GM23248 (cell line): ENCODE data around the gene FUBP3. TPM values are rescaled to one million over a fixed set of nuclear protein-coding genes. Genes with fewer than 3 reads are reported as not detected.

Experiments used
- DNase-seq: peaks from one replicate; pipeline ENCODE4 v3.0.0-alpha.2; 2015
- H2AFZ ChIP-seq: fragments of 200-600 bp; sonication (generic); 2 replicates; pipeline ENCODE4 v1.6.1; 2016; ENCODE audit warnings: antibody characterized with exemption
- H3F3A ChIP-seq: fragments of 200-600 bp; sonication (generic); 2 replicates; pipeline ENCODE4 v1.6.1; 2016; ENCODE audit warnings: mild to moderate bottlenecking, antibody characterized with exemption, mixed run types; ENCODE audit not compliant: insufficient read depth
- H3K27ac ChIP-seq: fragments of 200-600 bp; sonication (generic); 2 replicates; pipeline ENCODE4 v1.5.1; 2016; ENCODE audit warnings: mild to moderate bottlenecking
- H3K27me3 ChIP-seq: fragments of 200-600 bp; sonication (generic); replicated peaks from 2 replicates; pipeline ENCODE4 v1.6.1; 2016; ENCODE audit warnings: mild to moderate bottlenecking; ENCODE audit not compliant: insufficient read depth
- H3K36me3 ChIP-seq: fragments of 200-600 bp; sonication (generic); 2 replicates; pipeline ENCODE4 v1.6.1; 2016; ENCODE audit warnings: low read depth, mild to moderate bottlenecking
- H3K4me1 ChIP-seq: fragments of 200-600 bp; sonication (generic); 2 replicates; pipeline ENCODE4 v1.6.1; 2016; ENCODE audit warnings: mild to moderate bottlenecking; ENCODE audit not compliant: insufficient read depth
- H3K4me2 ChIP-seq: fragments of 200-600 bp; sonication (generic); one replicate; pipeline ENCODE4 v1.6.1; 2016; ENCODE audit warnings: mild to moderate bottlenecking; ENCODE audit not compliant: unreplicated experiment
- H3K4me3 ChIP-seq: fragments of 200-600 bp; sonication (generic); 2 replicates; pipeline ENCODE4 v1.5.1; 2016; ENCODE audit warnings: mild to moderate bottlenecking
- H3K79me2 ChIP-seq: fragments of 200-600 bp; sonication (generic); 2 replicates; pipeline ENCODE4 v1.6.1; 2016; ENCODE audit warnings: mild to moderate bottlenecking; ENCODE audit not compliant: insufficient read depth
- H3K9ac ChIP-seq: fragments of 200-600 bp; sonication (generic); 2 replicates; pipeline ENCODE4 v1.6.1; 2016; ENCODE audit warnings: mild to moderate bottlenecking
- H3K9me2 ChIP-seq: fragments of 200-600 bp; sonication (generic); 2 replicates; pipeline ENCODE4 v1.6.1; 2016; ENCODE audit warnings: mixed run types, mild to moderate bottlenecking, moderate library complexity; ENCODE audit not compliant: insufficient read depth
- H3K9me3 ChIP-seq: fragments of 200-600 bp; sonication (generic); one replicate; pipeline ENCODE4 v1.6.1; 2017; ENCODE audit warnings: low read depth
- H4K20me1 ChIP-seq: fragments of 200-600 bp; sonication (generic); 2 replicates; pipeline ENCODE4 v1.6.0; 2016; ENCODE audit not compliant: insufficient read depth
- EZH2 ChIP-seq: fragments of 200-600 bp; sonication (generic); IDR thresholded peaks from 2 replicates; pipeline ENCODE4 v1.6.1; 2018; ENCODE audit warnings: antibody characterized with exemption, mild to moderate bottlenecking; ENCODE audit not compliant: insufficient read depth, poor library complexity, severe bottlenecking
- EZH2phosphoT487 ChIP-seq: fragments of 200-600 bp; sonication (generic); IDR thresholded peaks from 2 replicates; pipeline ENCODE4 v1.6.1; 2018; ENCODE audit warnings: antibody characterized with exemption, moderate library complexity, mild to moderate bottlenecking, low read depth; ENCODE audit not compliant: insufficient read depth
- WGBS, 2 experiments: methylation state at CpG; one replicate each; pipeline ENCODE4 v1.1.6; 2015 to 2017; ENCODE audit warnings: low lambda C conversion rate in 2 of 2, low coverage in 1 of 2; ENCODE audit errors: missing lambda C conversion rate in 2 of 2; 5-methylcytosine and 5-hydroxymethylcytosine counted together
- in situ Hi-C: fragments of 300-500 bp; cut with MboI; formaldehyde crosslinking; loops from 2 replicates; pipeline ENCODE4 v1.15.0; 2020
- polyA plus RNA-seq: library from polyadenylated mRNA; unstranded; fragments of >200 nt; fragmentation: Nextera tagmentation; extraction: Ambion mirVana; gene quantifications from 2 replicates; pipeline ENCODE4 v1.2.1, GENCODE V29; 2016
- total RNA-seq: library from RNA; depleted of rRNA; stranded (reverse); fragments of >200 nt; shearing (Covaris generic); gene quantifications from 2 replicates; pipeline ENCODE4 v1.2.3, GENCODE V29; 2014

Gene FUBP3
- total and polyA plus RNA-seq, 2 experiments from 2014 or later, result 53.5 to 55.8 TPM

DNA sequence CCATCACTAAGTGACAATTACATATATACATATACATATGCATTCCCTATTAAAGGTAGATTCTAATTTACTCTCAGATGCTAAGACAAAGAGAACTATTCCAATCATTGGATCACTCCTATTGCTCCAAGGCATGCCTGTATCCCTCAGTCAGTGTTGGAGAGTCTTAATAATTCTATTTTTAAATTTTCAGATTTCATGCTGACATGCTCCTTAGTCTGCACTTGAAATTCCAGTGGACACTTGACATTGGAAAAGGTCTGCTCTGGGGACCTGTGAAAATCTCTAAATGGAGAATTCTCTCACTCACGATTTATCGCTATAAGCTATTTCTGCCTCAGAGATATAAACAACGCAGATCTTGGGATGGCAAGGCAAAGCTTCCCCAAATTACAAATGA is 3.9 kb upstream of the FUBP3 start:
- H2AFZ ChIP-seq, result no peak overlapping the region
- no peak overlapping the region for H3K4me3 ChIP-seq
- peaks cover 10% of the 10 kb centered on the region for H3K4me1 ChIP-seq
- no peaks in the 10 kb centered on the region for H3K9me2 ChIP-seq
- in situ Hi-C loops, result no loop called here
- WGBS, 2 experiments, result 93 to 94% methylated on average over 3 of the region's 3 CpGs
- TF ChIP-seq EZH2phosphoT487 (no peak), EZH2 (no peak)
- H4K20me1 ChIP-seq, result no peaks in the 10 kb centered on the region
- H3K36me3 ChIP-seq, result no peaks in the 10 kb centered on the region
- DNase-seq, result no peak
- H3K9ac ChIP-seq, result no peak overlapping the region
- peaks cover 21% of the 10 kb centered on the region; the same call in 1 of the 2 replicates for H3F3A ChIP-seq
- H3K9me3 ChIP-seq, result no peaks in the 10 kb centered on the region
- H3K79me2 ChIP-seq, result peaks cover 11% of the 10 kb centered on the region
- H3K4me2 ChIP-seq, result no peak overlapping the region
- H3K27me3 ChIP-seq, result no peaks in the 10 kb centered on the region
- H3K27ac ChIP-seq, result no peak overlapping the region

GRCh38 chr9:130576176-130576575 is 3.2 kb upstream of the FUBP3 start:
- WGBS, 2 experiments, result 66 to 68% methylated on average over 4 of the region's 4 CpGs
- Histone ChIP-seq H3K27me3 (no peaks in the 10 kb centered on the region), H3K36me3 (no peaks in the 10 kb centered on the region), H3K79me2 (peaks cover 18% of the 10 kb centered on the region), H3K4me1 (peaks cover 16% of the 10 kb centered on the region), H3K9ac (no peak overlapping the region), H3K9me3 (no peaks in the 10 kb centered on the region), H3K27ac (no peak overlapping the region), H2AFZ (no peak overlapping the region), H3F3A (peaks cover 21% of the 10 kb centered on the region; the same call in 1 of the 2 replicates), H3K9me2 (no peaks in the 10 kb centered on the region), H3K4me2 (no peak overlapping the region), H4K20me1 (0 out of 2 replicates have a peak, but pooled peaks cover 2% of the 10 kb centered on the region), H3K4me3 (no peak overlapping the region)
- TF ChIP-seq EZH2 (no peak), EZH2phosphoT487 (no peak)
- in situ Hi-C loops, result no loop called here
- DNase-seq, result no peak

GRCh38 chr9:130579738-130580463 is 524 bp downstream of the FUBP3 start:
- peak; percentile 50 for DNase-seq
- peak overlapping the region; percentile 96 for H3K4me2 ChIP-seq
- H2AFZ ChIP-seq, result peak overlapping the region; percentile 74
- H3K36me3 ChIP-seq, result no peaks in the 10 kb centered on the region
- peak overlapping the region; percentile 96 for H3K9ac ChIP-seq
- in situ Hi-C loops, result no loop called here
- H3K27me3 ChIP-seq, result no peaks in the 10 kb centered on the region
- peak overlapping the region; percentile 92 for H3K27ac ChIP-seq
- no peaks in the 10 kb centered on the region for H3K9me3 ChIP-seq
- TF ChIP-seq EZH2phosphoT487 (no peak), EZH2 (no peak)
- H3K4me3 ChIP-seq, result peak overlapping the region; percentile 83
- H3K4me1 ChIP-seq, result peaks cover 20% of the 10 kb centered on the region
- no peaks in the 10 kb centered on the region for H3K9me2 ChIP-seq
- 0 to 1% methylated on average over 30 to 32 of the region's 40 CpGs for WGBS, 2 experiments
- H4K20me1 ChIP-seq, result peaks cover 11% of the 10 kb centered on the region; the same call in 1 of the 2 replicates
- H3K79me2 ChIP-seq, result peaks cover 55% of the 10 kb centered on the region
- peaks cover 21% of the 10 kb centered on the region; the same call in 1 of the 2 replicates for H3F3A ChIP-seq

DNA sequence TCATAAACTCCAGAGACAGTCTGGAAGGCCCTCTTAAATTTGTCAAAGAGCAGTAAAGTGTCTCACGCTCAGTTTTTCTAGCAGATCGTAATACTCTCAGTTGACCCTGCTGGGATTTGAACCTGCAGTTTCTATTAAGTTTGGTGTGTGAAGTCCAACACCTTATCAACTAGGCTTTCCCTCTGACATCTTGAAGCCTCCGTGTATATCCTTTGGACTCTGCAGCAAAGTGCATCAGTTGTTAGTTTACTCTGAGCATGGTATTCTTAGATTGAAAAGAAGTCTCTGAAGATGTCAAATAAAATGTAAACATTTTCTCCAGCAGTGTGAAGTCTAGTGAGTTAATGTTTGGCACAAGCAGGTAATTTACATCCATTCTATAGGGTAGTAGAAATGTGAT is 2.4 kb downstream of the FUBP3 start:
- Histone ChIP-seq H3K27me3 (no peaks in the 10 kb centered on the region), H3K4me2 (no peak overlapping the region), H3K9me3 (no peaks in the 10 kb centered on the region), H3K9me2 (no peaks in the 10 kb centered on the region), H3K4me1 (peaks cover 20% of the 10 kb centered on the region), H3K27ac (no peak overlapping the region), H4K20me1 (peaks cover 11% of the 10 kb centered on the region; the same call in 1 of the 2 replicates), H3K79me2 (peaks cover 74% of the 10 kb centered on the region), H3K4me3 (no peak overlapping the region), H3K9ac (0 out of 2 replicates have a peak overlapping the region, but pooled peaks have one; percentile 96), H3F3A (peaks cover 21% of the 10 kb centered on the region; the same call in 1 of the 2 replicates), H2AFZ (no peak overlapping the region), H3K36me3 (no peaks in the 10 kb centered on the region)
- TF ChIP-seq EZH2phosphoT487, result no peak
- TF ChIP-seq EZH2, result no peak
- in situ Hi-C loops, result no loop called here
- 82 to 93% methylated on average over 3 of the region's 3 CpGs for WGBS, 2 experiments
- no peak for DNase-seq
